HG03442 (cell line): ENCODE measurements around the gene TRDN.
"Not testable (repeated sequence)": the region's sequence is repeated elsewhere in the genome, so short reads cannot be mapped to it uniquely, and the experiment has no call there.

Experiments
- ATAC-seq: cut with Tn5 transposase; IDR thresholded peaks from one replicate; pipeline ENCODE4 v1.9.1; 2021; ENCODE audit warnings: mild to moderate bottlenecking, moderate library complexity; ENCODE audit not compliant: unreplicated experiment

TRDN gene

GRCh38 chr6:123564361-123564760 lies 72.4 kb downstream of the TRDN start:
- ATAC-seq = no peak

- ATAC-seq = no peak
Measured at GRCh38 chr6:123562677-123563076, 74.1 kb downstream of the TRDN start.

- ATAC-seq = no peak
Measured at GRCh38 chr6:123562264-123562663, 74.5 kb downstream of the TRDN start.

DNA sequence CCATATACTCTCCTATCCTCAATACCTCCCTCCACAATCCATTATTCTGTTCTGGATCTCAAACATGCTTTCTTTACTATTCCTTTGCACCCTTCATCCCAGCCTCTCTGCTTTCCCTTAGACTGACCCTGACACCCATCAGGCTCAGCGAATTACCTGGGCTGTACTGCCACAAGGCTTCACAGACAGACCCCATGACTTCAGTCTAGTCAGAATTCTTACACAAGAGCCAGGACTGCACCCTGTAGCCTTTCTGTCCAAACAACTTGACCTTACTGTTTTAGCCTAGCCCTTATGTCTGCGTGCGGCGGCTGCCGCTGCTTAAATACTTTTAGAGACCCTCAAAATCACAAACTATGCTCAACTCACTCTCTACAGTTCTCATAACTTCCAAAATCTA lies 76.9 kb downstream of the TRDN start:
- ATAC-seq = not testable (repeated sequence)

DNA sequence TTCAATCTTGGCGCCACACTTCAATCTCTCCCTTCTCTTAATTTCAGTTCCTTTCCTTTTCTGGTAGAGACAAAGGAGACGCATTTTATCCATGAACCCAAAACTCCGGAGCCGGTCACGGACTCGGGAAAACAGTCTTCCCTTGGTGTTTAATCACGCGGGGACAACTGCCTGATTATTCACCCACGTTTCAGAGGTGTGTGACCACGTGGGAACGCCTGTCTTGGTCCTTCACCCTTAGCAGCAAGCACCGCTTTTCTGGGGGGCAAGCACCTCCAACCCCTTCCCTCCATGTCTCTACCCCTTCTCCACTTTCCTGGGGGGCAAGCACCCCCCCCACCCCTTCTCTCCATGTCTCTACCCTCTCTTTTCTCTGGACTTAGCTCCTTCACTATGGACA lies 79.3 kb downstream of the TRDN start:
- ATAC-seq = not testable (repeated sequence)

GRCh38 chr6:123551939-123552707 lies 84.6 kb downstream of the TRDN start:
- ATAC-seq = no peak

DNA sequence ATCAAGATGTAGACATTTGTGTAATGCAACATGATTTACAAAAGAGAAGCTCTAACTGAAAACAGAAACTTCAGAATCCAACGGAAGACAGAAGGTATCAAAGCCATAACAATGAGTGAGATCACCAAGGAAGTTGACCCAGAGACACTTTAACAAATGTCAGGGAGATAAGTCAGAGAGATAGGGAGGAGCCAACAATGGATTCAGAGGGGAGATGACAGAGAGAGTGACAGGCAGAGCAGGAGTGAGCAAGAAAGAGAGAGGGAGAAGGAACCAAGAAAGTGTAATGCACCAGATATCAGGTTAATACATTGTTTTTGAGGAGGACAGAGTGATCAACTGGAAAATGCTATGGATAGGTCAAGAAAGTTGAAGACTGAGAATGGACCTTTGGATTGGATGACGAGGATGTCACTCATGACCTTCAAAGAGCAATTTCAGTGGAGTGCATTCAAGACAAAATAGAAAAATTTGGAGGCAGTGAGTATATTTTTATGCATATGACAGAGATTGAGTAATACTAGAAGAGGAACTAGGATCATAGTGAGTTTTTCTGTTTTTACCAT lies 86.6 kb downstream of the TRDN start:
- ATAC-seq = no peak

DNA sequence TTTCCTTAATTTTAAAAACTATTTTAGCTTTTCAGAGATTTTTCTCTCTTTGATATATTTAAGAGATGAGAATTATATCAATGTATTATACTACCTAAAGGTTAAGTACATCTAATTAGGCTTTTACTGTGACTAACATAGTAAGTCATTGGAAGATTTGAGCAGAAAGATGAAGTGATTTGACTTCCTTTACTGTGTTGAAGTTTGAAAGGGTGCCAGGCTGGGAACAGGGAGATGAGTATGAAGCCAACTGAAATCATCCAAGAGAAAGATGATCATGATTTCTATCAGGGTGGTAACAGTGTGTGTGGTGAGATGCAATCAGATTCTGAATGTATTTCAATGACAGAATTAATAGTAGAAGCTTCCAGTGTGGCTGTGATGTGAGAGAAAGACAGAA lies 87.3 kb downstream of the TRDN start:
- ATAC-seq = no peak

- ATAC-seq = no peak
Measured at GRCh38 chr6:123547216-123547978, 89.4 kb downstream of the TRDN start.

GRCh38 chr6:123546537-123546936 lies 90.2 kb downstream of the TRDN start:
- no peak for ATAC-seq

GRCh38 chr6:123541462-123541861 lies 95.3 kb downstream of the TRDN start:
- no peak for ATAC-seq

DNA sequence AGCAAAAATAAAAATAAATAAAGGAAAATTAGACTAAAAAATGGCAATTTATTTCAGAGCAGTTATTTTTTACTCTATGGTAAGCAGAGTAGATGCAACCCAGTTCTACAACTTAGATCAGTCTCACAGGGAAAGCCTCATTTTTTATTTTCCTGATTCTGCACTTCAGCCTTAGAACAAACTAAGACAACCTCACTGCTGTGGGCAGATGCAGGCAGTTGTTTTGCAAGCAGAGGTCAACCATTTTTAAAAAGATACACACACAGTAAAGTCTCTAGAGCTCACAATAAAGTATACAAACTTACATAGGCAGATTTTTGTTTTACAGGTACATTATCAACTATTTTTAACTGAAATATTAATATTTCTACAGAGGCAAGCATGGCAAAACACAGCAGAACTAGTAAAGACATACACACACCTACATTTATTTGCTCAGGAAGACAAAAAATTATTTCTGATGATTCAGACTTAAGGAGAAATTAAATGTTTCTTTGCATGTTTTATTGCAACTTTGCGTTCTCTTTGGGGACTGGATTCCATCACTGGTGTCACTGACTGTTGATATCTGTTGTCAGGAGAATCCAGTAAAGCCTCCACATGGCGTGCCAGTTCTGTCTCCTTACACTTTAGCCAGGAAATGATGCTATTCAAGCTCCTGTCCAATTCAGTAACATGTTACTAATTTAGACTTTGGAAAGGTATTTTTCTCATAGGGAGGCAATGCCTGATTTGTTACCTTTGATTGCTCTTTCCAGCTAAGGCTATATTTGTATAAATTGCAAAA lies 102.7 kb downstream of the TRDN start:
- ATAC-seq = no peak

GRCh38 chr6:123529843-123530242 lies 106.9 kb downstream of the TRDN start:
- ATAC-seq = no peak

DNA sequence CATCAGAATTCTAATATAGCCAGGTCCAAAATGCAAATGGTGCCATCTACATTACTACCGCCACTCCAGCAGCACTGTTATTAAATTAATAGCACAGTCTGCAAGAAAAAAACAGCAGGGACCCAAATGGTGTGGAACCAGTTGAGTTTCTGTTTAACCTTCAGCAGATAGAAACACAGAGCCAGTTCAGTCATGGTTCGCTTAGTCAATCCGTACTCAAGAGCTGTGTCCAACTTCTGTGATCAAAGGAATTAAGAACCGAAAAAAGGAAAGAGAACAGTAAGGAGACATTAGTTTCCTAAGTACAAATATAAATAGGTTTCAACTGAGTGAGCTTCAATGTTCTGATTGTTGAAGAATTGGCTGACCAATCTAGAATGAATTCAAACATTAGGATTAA lies 107.7 kb downstream of the TRDN start:
- ATAC-seq = no peak

DNA sequence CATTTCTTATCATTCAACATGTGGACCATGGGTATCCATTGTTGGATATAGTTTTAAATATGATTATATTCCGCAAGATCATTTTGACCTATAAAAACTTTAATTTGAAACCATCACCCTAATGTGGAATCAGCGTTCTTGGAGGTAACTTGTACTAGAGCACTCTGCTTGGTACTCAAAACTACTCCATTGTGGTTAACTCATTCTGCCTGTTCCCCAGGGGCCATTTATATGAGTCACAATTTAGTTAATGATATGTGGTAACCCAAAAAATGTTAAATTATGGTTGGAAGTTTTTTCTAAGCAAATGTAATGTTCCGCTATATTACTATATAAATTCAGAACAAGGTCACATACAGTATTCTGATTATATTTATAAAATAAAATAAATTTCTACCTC lies 109.3 kb downstream of the TRDN start:
- ATAC-seq = no peak

DNA sequence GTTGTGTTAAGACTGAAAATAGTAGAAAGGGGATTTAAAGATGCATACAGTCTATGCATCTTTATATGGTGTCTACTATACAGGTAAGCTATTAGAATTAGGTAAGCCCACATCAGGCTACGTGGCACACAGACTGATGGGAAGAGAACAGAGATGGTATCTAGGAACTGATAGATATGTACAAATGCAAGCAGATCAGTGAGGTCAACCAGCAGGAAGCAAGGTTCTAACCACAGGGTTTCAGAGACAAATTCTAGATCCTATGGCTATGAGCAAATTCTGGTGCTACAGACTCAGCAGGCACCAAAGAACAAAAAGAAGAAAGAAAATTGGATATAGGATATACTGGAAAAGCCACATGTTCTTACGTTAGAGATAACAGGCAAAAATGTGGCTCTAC lies 110.6 kb downstream of the TRDN start:
- ATAC-seq = peak; percentile 46

- no peak for ATAC-seq
Measured at GRCh38 chr6:123524781-123525180, 112.0 kb downstream of the TRDN start.

DNA sequence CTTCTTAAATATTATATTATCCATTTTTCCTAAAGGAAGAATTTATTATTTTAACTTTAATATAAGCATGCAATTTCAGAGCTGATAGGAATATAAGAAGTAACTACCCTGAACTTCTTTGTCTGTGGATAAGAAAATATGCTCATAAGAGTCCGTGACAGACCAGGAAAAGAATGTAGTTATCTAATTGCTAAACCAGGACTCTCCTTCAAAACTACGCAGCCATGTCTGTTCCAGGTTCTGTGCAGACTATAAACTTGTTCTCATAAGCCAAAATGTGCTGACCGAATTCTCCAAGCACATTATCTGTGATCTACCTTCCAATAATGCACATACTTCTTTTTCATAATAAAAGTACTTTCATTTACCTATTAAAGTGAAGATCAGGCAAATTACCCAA lies 116.5 kb downstream of the TRDN start:
- no peak for ATAC-seq

DNA sequence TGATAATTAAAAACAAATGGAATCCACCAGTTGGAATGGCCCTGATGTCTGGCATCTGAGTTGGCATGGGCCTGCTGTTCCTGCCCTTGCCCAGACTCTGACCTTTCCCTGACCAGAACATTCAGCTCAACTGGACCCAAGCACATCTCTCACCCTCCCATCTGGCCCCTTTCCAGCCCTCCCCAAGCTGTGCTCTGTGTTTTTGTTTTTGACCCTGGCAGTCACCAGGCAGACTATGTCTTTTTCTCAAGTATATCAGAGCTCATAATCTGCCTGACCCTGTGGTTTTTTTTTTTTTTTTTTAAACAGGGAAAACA lies 117.6 kb downstream of the TRDN start:
- no peak for ATAC-seq

- ATAC-seq = no peak
Measured at GRCh38 chr6:123518441-123519188, 118.1 kb downstream of the TRDN start.

- ATAC-seq = no peak
Measured at GRCh38 chr6:123515715-123516114, 121.0 kb downstream of the TRDN start.
